Nephron progenitor cell (in vitro differentiated cells): Measurements from ENCODE around the gene TOPBP1.

Experiments
- DNase-seq: peaks from one replicate; pipeline ENCODE4 v3.0.0; 2021
- H3K27ac Mint-ChIP-seq: 2 replicates; pipeline ENCODE4 v1.8.0; 2021; ENCODE audit warnings: mild to moderate bottlenecking, moderate library complexity, mixed read lengths
- H3K27me3 Mint-ChIP-seq: 2 replicates; pipeline ENCODE4 v1.8.0; 2021; ENCODE audit warnings: mild to moderate bottlenecking, low read depth, mixed read lengths; ENCODE audit not compliant: poor library complexity
- H3K36me3 Mint-ChIP-seq: 2 replicates; pipeline ENCODE4 v1.8.0; 2021; ENCODE audit warnings: low read depth, mixed read lengths
- H3K4me1 Mint-ChIP-seq: 2 replicates; pipeline ENCODE4 v1.8.0; 2021; ENCODE audit warnings: mixed read lengths
- H3K4me3 Mint-ChIP-seq: 2 replicates; pipeline ENCODE4 v1.8.0; 2021; ENCODE audit warnings: mild to moderate bottlenecking, moderate library complexity, mixed read lengths
- H3K9me3 Mint-ChIP-seq: 2 replicates; pipeline ENCODE4 v1.8.0; 2021; ENCODE audit warnings: mild to moderate bottlenecking, moderate library complexity, mixed read lengths
- TF ChIP-seq, protein P1 (sequence below): fragments of 200-600 bp; sonication (generic); IDR thresholded peaks from 2 replicates; pipeline ENCODE4 v1.5.0; 2021; ENCODE audit warnings: antibody characterized with exemption

The TOPBP1 gene

DNA sequence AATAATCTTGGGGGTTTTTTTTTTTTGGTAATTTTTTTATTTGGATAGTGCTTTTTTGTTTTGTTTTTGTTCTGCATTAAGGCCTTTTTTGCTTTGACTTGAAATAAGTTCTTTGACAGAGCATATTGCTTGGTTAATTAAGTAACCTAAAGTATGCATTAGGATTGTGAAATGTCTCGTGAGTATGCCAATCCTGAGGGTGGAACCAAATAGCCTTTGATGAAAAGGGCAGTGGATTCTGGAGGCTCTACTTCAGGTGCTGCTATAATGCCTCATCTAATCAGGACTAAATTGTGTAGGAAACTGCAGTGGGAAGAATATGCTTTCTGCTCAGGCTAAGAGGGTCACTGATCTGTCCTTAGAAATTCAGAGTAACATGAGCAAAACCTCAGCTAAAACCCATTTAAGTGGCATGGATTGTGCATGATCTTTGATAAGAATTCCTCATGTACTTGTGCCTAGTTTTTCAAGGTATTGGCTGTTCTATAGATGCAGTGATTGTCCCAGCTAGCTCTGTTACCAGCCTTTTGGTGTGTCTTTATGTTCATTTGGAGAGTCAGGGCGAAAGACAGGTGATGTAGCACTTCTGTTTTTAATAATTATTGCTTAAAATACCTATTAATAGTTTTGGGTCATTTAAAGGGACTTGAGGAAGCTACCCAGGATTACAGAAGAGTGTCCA is 72.8 kb downstream of the TOPBP1 start:
- Mint-ChIP-seq H3K9me3 (no peaks in the 10 kb centered on the region), H3K4me3 (no peak overlapping the region), H3K27ac (peak overlapping the region; percentile 65), H3K27me3 (no peaks in the 10 kb centered on the region), H3K36me3 (peaks cover 58% of the 10 kb centered on the region), H3K4me1 (no peaks in the 10 kb centered on the region)
- TF ChIP-seq, protein P1, sequence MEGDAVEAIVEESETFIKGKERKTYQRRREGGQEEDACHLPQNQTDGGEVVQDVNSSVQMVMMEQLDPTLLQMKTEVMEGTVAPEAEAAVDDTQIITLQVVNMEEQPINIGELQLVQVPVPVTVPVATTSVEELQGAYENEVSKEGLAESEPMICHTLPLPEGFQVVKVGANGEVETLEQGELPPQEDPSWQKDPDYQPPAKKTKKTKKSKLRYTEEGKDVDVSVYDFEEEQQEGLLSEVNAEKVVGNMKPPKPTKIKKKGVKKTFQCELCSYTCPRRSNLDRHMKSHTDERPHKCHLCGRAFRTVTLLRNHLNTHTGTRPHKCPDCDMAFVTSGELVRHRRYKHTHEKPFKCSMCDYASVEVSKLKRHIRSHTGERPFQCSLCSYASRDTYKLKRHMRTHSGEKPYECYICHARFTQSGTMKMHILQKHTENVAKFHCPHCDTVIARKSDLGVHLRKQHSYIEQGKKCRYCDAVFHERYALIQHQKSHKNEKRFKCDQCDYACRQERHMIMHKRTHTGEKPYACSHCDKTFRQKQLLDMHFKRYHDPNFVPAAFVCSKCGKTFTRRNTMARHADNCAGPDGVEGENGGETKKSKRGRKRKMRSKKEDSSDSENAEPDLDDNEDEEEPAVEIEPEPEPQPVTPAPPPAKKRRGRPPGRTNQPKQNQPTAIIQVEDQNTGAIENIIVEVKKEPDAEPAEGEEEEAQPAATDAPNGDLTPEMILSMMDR: no peak
- DNase-seq: no peak

DNA sequence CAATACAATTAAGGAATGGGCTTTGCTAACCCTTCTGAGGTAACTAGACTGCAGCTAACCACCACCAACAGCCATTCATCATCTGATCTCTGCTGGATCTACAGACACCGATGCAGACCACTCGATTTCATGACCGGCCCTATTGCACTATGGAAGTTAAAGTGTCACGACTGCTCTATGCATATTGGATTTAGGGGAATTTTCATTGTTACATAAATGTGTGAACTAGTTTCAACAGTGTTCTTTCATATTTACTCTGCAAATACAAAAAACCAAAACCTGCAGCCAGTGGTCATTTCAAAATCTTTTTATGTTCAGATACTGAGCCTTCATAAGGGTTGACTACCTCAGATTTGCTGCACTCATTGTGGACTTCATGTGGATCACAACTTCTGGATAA is 73.7 kb downstream of the TOPBP1 start:
- Mint-ChIP-seq H3K9me3 (no peaks in the 10 kb centered on the region), H3K4me3 (no peak overlapping the region), H3K36me3 (peaks cover 67% of the 10 kb centered on the region), H3K4me1 (no peaks in the 10 kb centered on the region), H3K27me3 (no peaks in the 10 kb centered on the region), H3K27ac (peak overlapping the region; percentile 65)
- TF ChIP-seq, protein P1: no peak
- DNase-seq: no peak

DNA sequence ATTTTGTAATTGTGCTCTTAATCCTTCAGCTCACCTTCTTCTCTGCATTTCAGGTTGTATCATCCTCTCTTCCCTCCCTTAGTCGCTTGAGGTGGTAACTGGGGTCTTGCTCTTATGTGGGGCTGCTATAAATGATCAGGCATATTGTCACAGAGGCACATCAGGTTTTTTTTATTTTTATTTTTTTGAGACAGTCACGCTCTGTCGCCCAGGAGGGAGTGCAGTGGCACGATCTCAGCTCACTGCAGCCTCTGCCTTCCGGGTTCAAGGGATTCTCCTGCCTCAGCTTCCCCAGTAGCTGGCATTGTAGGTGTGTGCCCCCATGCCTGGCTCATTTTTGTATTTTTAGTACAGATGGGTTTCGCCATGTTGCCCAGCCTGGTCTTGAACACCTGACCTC is 78.3 kb downstream of the TOPBP1 start:
- no peaks in the 10 kb centered on the region for H3K9me3 Mint-ChIP-seq
- DNase-seq: no peak
- peaks cover 12% of the 10 kb centered on the region for H3K4me1 Mint-ChIP-seq
- no peak overlapping the region for H3K27ac Mint-ChIP-seq
- H3K36me3 Mint-ChIP-seq: peaks cover 78% of the 10 kb centered on the region
- H3K27me3 Mint-ChIP-seq: no peaks in the 10 kb centered on the region
- TF ChIP-seq, protein P1: no peak
- no peak overlapping the region for H3K4me3 Mint-ChIP-seq

DNA sequence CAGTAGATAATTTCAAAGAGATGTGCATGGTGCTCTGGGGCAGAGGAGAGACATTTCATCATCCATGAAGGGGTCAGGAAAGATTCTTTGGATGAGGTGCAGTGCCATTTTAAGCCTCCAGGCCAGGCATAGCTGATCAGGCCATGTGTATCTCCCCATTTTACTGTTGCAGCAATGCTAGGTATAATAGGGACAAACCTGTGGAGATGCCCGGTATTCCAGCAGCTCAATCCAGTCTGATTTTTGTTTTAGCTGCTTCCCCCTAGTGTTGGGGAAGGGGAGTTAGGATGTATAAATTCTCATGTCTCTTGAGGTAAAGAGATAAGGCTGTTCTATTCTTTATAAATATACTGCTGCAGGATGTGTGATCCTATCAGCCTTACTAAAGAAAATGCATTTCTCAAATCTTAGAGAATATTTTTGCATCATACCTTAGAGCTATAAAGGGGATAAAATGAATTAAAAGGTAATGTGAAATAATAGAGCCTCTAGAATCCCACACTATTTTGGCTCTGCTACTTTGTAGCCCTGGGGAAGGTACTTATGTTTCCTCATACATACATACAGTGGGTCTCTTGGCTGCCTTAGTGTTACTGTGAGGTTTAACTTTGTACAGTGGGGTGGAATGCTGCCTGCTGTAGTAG is 83.1 kb downstream of the TOPBP1 start:
- Mint-ChIP-seq H3K27ac (no peak overlapping the region), H3K27me3 (no peaks in the 10 kb centered on the region), H3K4me3 (no peak overlapping the region), H3K9me3 (no peaks in the 10 kb centered on the region), H3K4me1 (peaks cover 49% of the 10 kb centered on the region), H3K36me3 (peaks cover 62% of the 10 kb centered on the region)
- no peak for DNase-seq
- TF ChIP-seq, protein P1: peak; percentile 60

DNA sequence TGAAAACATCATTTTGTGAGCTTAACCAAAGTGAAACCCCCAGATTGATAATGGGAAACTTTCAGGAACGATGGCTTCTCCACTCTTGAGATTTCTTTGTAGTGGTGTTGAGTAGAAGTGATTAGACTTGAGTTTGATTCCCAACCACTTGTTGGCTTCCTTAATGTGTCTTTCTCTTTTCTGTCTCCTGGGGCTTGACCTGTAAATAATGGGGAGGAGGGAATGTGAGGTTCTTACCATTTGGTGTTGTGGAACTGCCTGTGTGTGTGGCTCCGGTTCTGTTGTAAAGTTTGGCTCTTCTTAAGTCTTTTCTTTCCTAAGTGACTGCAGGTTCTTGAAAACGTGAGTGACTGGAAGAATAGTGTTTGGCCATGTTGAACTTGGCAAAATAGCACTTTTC is 85.6 kb downstream of the TOPBP1 start:
- TF ChIP-seq, protein P1: no peak
- Mint-ChIP-seq H3K9me3 (no peaks in the 10 kb centered on the region), H3K4me1 (peaks cover 49% of the 10 kb centered on the region), H3K36me3 (peaks cover 45% of the 10 kb centered on the region), H3K4me3 (peak overlapping the region; percentile 95), H3K27ac (peak overlapping the region; percentile 92), H3K27me3 (no peaks in the 10 kb centered on the region)
- no peak for DNase-seq

DNA sequence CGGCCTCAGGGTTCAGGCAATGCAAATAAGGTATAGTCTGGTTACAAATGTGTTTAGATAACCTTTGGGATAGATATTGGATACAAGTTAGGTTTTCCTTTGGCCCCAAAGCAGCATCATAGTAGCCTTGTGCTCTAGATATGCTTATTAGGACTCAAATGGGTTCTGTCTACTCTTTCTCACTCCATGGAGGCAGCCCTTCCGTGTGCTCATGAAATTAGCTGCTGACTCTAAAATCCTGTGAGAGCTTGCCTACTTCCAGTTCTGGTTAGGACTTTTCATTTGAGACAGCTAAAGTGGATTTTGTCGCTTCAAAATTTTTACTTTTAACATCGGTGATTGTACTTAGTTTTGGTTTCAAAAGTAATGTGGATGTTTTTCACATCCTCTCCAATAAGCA is 86.7 kb downstream of the TOPBP1 start:
- peak overlapping the region; percentile 97 for H3K27ac Mint-ChIP-seq
- peaks cover 49% of the 10 kb centered on the region for H3K4me1 Mint-ChIP-seq
- no peaks in the 10 kb centered on the region for H3K27me3 Mint-ChIP-seq
- DNase-seq: no peak
- TF ChIP-seq, protein P1: no peak
- peaks cover 40% of the 10 kb centered on the region for H3K36me3 Mint-ChIP-seq
- peak overlapping the region; percentile 95 for H3K4me3 Mint-ChIP-seq
- no peaks in the 10 kb centered on the region for H3K9me3 Mint-ChIP-seq
